H7 (cell line): ENCODE data around the gene PLXNC1. TPM values are rescaled to one million over a fixed set of nuclear protein-coding genes. Genes with fewer than 3 reads are reported as not detected.

Experiments used
- DNase-seq: peaks from one replicate; pipeline ENCODE4 v3.0.0; 2012
- H3K27me3 ChIP-seq: 2 replicates; pipeline ENCODE4 v1.6.0; 2011; ENCODE audit warnings: mild to moderate bottlenecking, low read length; ENCODE audit not compliant: control insufficient read depth, insufficient read depth
- H3K36me3 ChIP-seq: replicated peaks from 2 replicates; pipeline ENCODE4 v1.5.1; 2011; ENCODE audit warnings: low read length; ENCODE audit not compliant: control insufficient read depth, insufficient read depth
- H3K4me3 ChIP-seq: 2 replicates; pipeline ENCODE4 v1.5.1; 2011; ENCODE audit warnings: low read depth, mild to moderate bottlenecking, control low read depth, low read length, moderate library complexity; ENCODE audit not compliant: insufficient read depth
- total RNA-seq: library from RNA; depleted of rRNA; stranded (reverse); fragments of >200 nt; shearing (Covaris generic); gene quantifications from 2 replicates; pipeline ENCODE4 v1.2.3, GENCODE V29; 2014

The PLXNC1 gene
- total RNA-seq, 1 experiment from 2014 or later: 1.2 TPM

- Histone ChIP-seq H3K4me3 (no peak overlapping the region), H3K27me3 (no peaks in the 10 kb centered on the region), H3K36me3 (peaks cover 16% of the 10 kb centered on the region)
- no peak for DNase-seq
Measured at GRCh38 chr12:94322346-94322745, 174.0 kb downstream of the PLXNC1 start.

- peaks cover 15% of the 10 kb centered on the region for H3K36me3 ChIP-seq
- H3K4me3 ChIP-seq: no peak overlapping the region
- DNase-seq: no peak
- no peaks in the 10 kb centered on the region for H3K27me3 ChIP-seq
Measured at GRCh38 chr12:94326234-94326633, 177.9 kb downstream of the PLXNC1 start.

GRCh38 chr12:94326727-94327126, 178.3 kb downstream of the PLXNC1 start:
- DNase-seq: no peak
- Histone ChIP-seq H3K36me3 (peaks cover 10% of the 10 kb centered on the region), H3K27me3 (no peaks in the 10 kb centered on the region)

GRCh38 chr12:94327809-94328208, 179.4 kb downstream of the PLXNC1 start:
- Histone ChIP-seq H3K27me3 (no peaks in the 10 kb centered on the region), H3K36me3 (peaks cover 9% of the 10 kb centered on the region), H3K4me3 (no peak overlapping the region)
- DNase-seq: no peak

More at GRCh38 chr12:94326727-94327126, 178.3 kb downstream of the PLXNC1 start:
- H3K4me3 ChIP-seq: no peak overlapping the region

- no peak overlapping the region for H3K4me3 ChIP-seq
- DNase-seq: no peak
- no peaks in the 10 kb centered on the region for H3K27me3 ChIP-seq
- H3K36me3 ChIP-seq: peaks cover 4% of the 10 kb centered on the region
Measured at GRCh38 chr12:94329366-94329765, 181.0 kb downstream of the PLXNC1 start.

GRCh38 chr12:94333396-94333795, 185.0 kb downstream of the PLXNC1 start:
- no peak for DNase-seq
- H3K4me3 ChIP-seq: no peak overlapping the region

GRCh38 chr12:94336211-94336925, 188.0 kb downstream of the PLXNC1 start:
- Histone ChIP-seq H3K36me3 (no peaks in the 10 kb centered on the region), H3K27me3 (no peaks in the 10 kb centered on the region), H3K4me3 (no peak overlapping the region)
- no peak for DNase-seq

More at GRCh38 chr12:94333396-94333795, 185.0 kb downstream of the PLXNC1 start:
- no peaks in the 10 kb centered on the region for H3K36me3 ChIP-seq
- no peaks in the 10 kb centered on the region for H3K27me3 ChIP-seq

GRCh38 chr12:94338006-94338794, 189.8 kb downstream of the PLXNC1 start:
- no peaks in the 10 kb centered on the region for H3K36me3 ChIP-seq
- no peak for DNase-seq
- H3K27me3 ChIP-seq: no peaks in the 10 kb centered on the region
- no peak overlapping the region for H3K4me3 ChIP-seq

- DNase-seq: no peak
- no peaks in the 10 kb centered on the region for H3K27me3 ChIP-seq
- H3K36me3 ChIP-seq: 0 out of 2 replicates have a peak, but pooled peaks cover 1% of the 10 kb centered on the region
- no peak overlapping the region for H3K4me3 ChIP-seq
Measured at GRCh38 chr12:94340573-94340972, 192.2 kb downstream of the PLXNC1 start.

- no peak for DNase-seq
- no peaks in the 10 kb centered on the region for H3K27me3 ChIP-seq
Measured at GRCh38 chr12:94353130-94353529, 204.8 kb downstream of the PLXNC1 start.

More at GRCh38 chr12:94353130-94353529, 204.8 kb downstream of the PLXNC1 start:
- Histone ChIP-seq H3K36me3 (no peaks in the 10 kb centered on the region), H3K4me3 (no peak overlapping the region)
